CD4-positive, alpha-beta T cell treated with Interleukin-1 beta for 1 hour (primary cell): Measurements from ENCODE around the gene ABR.
A peak's percentile ranks its signal among the peaks of the same experiment; 100 is the strongest.

Source experiments
- DNase-seq, 2 donors: peaks; one replicate each; pipeline ENCODE4 v3.0.0-alpha.2; 2020 to 2022

ABR gene

GRCh38 chr17:1179818-1180742 is at the start of gene ABR:
Gene ABR, minus strand, starts transcription at chr17:1179981. Its CDS starts 254 bp downstream, at chr17:1179727.
- DNase-seq: peak; percentile 56 to 62

- peak; percentile 45 to 77 for DNase-seq
These were observed 49.6 kb upstream of the ABR start for GRCh38 chr17:1229349-1229899.

GRCh38 chr17:1228781-1229348 is 49.1 kb upstream of the ABR start:
- DNase-seq: no peak

DNA sequence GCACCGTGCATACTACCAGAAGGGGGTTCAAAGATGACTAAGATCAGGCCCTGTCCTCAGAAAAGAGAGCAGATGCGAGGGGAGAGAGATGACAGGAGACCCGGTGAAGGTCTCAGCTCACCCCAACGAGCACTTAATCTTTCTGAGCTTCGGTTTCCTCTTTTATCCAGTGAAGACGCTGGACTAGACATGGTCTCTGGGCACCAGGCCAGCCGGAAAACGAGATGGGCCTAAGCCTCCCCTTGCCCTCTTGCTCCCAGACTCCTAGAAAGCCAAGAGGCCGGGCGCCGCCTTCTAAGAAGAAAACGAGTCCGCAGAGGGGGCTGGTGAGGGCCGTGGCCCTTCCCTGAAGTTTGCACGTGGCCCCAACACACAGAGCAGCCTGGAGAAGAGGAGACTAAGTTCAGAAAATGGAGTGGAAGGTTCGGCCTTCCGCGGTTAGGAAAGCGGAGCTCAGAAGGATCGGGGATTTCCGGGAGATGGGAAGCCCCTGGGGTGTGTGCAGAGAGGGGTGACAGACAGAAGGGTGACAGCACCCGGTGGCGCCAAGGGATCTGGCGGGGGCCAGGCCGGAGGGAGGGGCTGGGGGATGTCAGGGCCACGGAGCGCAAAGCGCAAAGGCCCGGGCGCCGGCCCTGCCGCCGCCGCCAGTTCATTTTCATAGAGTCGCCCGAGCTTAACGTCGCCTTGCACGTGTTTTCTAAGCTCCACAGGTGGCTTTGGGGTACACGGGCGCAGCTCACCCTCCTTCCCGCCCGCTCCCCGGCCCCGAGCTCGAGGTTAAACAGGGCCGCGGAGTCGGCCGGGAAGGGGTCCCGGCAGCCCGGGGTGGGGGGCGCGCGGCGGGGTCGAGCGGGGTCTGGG is 48.4 kb upstream of the ABR start:
- peak; percentile 37 to 62 for DNase-seq

DNA sequence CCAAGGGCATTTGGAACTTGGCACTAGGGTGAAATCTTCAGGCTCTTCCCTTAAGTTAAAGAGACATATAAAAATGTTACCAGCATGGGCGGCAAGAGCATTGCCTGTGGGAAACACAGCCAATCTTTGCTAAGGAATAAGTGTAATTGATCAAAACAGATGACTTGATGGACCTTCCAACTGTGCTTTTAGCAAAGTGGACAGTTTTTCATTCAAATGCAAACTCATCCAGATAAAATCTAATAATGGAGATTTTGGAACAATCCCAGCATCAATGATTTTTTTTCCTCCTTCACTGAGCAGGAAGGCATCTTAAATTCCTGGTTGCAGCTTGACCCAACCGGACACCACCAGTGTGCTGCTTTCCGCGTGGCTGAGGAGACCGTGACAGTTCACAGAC is 47.6 kb upstream of the ABR start:
- DNase-seq: no peak

DNA sequence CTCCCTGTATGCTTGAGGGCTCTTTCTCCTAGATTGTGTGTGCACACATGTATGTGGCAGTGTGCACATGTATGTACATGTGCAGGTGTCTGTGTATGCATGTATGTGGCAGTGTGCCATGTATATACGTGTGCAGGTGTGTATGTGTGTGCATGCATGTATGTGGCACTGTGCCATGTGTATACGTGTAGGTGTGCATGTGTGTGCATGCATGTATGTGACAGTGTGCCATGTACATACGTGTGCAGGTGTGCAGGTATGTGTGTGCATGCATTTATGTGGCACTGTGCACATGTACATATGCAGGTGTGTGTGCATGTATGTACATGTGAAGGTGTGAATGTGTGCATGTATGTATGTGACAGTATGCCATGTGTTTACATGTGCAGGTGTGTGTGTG is 46.5 kb upstream of the ABR start:
- no peak for DNase-seq

GRCh38 chr17:1224330-1224729 is 44.5 kb upstream of the ABR start:
- DNase-seq: no peak

DNA sequence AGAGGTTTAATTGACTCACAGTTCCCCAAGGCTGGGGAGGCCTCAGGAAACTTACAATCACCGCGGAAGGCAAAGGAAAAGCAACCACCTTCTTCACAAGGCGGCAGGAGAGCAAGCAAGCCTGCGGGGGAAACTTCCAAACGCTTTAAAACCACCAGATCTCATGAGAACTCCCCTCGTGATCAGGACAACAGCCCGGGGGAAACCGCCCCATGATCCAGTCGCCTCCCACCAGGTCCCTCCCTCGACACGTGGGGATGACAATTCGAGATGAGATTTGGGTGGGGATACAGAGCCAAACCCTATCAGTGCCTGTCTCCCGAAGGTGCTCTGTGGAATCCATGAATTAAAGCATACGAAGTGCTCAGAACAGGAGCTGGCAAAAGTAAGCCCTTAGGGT is 43.9 kb upstream of the ABR start:
- no peak for DNase-seq

DNA sequence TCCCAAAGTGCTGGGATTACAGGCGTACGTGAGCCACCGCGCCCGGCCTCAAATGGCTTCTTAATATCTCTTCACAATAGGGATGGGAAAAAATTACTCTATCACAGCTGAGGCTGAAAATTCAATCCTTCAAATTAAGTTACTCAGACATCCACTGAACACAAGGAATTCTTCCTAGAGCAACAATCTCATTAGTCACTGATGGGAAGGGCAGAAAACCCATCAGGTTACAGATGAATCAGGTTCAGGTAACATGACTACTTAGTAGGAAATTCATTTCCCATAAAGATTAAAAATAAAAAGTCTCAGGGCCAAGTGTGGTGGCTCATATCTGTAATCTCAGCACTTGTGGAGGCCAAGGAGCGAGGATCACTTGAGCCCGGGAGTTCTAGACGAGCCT is 42.5 kb upstream of the ABR start:
- no peak for DNase-seq

DNA sequence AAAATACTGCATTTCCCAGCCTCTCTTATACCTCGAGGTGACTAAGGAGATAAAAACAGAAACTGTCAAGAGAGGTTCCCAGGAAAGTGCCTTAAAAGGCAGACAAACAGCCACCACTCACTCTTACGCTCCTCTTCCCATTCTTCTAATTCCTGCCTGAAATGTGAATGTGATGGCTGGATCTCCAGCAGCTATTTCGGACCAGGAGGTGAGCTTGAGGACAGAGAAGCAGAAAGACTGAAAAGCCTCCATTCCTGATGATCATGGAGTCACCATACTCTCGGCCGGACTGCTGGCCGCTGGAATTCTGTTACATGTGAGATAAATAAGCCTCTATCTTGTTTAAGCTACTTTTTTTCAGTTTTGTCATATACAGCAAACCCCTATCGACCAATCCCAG is 41.4 kb upstream of the ABR start:
- no peak for DNase-seq

DNA sequence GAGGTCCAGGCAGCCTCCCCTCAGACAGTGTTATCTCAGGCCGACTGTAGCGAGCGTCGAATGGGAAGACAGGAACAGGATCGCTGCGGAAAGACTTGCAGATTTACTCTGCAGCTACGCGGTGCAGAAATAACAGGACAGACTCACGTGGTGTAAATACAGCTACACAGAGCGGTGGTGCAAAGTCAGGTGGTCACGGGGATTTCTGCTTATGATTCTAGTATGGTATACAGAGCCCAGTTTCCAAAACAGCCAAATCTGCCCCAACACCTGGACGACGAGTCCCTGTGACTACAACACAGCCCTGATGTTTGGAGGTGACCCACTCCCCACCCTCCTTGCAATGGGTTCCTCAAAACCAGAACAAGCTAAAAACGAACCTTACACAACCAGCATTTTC is 40.6 kb upstream of the ABR start:
- no peak for DNase-seq

- DNase-seq: no peak
These were observed 37.3 kb upstream of the ABR start for GRCh38 chr17:1217089-1217385.

GRCh38 chr17:1216217-1217088 is 36.7 kb upstream of the ABR start:
- DNase-seq: no peak

- DNase-seq: no peak
These were observed 33.2 kb upstream of the ABR start for GRCh38 chr17:1212946-1213345.

DNA sequence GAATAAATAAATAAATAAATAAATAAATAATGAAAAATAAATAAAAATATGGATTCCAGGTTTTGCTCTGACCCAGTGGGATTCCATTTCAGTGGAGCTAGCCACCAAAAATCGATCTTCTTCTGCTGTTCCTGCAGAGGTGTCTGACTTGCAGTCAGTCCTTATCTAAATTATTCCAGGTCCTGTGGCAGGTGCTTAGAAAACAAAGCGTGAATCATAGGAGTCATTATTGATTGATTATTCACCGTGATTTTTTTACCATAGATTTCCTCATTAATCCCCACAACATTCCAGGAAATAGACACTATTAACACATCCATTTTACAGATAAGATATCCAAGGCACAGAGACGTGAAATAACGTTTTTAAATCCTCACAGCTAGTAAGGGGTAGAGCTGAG is 31.5 kb upstream of the ABR start:
- DNase-seq: no peak

GRCh38 chr17:1208966-1209365 is 29.2 kb upstream of the ABR start:
- no peak for DNase-seq

DNA sequence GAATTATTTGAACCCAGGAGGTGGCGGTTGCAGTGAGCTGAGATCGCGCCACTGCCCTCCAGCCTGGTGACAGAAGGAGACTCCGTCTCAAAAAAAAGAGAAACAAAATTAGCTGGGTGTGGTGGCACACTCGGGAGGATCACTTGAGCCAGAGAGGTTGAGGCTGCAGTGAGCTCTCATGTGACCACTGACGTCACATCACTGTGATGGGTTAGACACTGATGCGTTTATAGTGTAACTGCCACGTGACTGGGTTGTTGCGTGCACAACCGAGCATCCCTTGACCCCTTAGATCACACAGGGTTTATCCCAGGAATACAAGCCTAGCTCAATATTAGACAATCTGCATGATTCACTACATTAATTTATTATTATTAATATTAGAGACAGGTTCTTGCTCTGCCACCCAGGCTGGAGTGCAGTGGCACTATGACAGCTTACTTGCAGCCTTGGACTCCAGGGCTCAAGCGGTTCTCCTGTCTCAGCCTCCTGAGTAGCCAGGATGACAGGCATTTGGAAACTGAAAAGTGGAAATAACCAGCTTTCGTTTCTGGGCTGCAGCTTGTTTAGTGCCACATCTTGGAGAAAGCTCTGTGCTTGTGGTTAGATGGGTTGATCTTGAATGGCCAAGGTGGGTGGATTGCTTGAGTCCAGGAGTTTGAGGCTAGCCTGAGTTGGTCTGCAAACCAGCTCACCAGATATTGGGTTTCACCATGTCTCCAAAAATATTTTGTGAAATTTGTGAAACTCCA is 26.4 kb upstream of the ABR start:
- peak in 1 of 2 donors; percentile 64 for DNase-seq

GRCh38 chr17:1203967-1204291 is 24.1 kb upstream of the ABR start:
- no peak for DNase-seq

DNA sequence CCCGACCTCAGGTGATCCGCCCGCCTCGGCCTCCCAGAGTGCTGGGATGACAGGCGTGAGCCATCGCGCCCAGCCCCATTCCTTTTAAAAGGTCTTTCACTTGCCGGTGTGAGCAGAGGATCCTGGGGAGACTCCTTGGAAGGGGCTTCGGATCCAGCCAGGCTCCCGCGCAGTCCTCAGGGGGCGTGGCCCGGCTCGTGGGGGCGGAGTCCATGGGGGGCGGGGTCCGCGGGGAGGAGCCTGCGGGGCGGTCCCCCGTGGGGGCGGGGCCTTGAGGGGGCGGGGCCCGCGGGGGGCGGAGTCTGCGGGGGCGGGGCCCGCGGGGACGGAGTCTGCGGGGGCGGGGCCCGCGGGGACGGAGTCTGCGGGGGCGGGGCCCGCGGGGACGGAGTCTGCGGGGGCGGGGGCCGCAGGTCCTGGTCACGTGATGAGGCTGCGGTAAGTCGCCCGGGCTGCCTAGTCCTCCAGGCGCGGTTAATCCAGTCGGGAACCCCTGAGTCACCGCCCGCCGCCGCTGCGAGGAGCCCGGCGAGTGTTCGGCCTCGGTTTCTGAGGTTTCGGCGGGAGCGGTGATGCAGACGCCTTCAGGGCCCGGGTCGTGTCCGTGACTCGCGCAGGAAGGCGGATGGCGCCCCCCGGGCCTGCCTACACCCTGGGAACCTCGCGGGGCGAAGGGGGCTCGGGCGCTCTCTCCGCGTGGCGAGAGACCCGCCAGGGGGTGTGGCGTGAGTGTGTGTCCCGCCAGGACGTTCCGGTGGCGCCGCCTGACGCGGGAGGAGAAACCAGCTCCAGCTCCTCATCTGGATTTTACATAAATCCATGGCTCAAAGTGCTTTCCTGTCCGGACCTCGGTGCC is 23.6 kb upstream of the ABR start:
- peak; percentile 49 to 64 for DNase-seq

- no peak for DNase-seq
These were observed 22.5 kb upstream of the ABR start for GRCh38 chr17:1202291-1202690.
